Body of pancreas (tissue), 4 donors: ENCODE data around the gene STAU1. TPM values are rescaled to one million over a fixed set of nuclear protein-coding genes. Genes with fewer than 3 reads are reported as not detected.

Source experiments
- ATAC-seq: fragments of 150-250 bp; one replicate; pipeline ENCODE4 v1.9.1; 2016
- DNase-seq, 4 donors: peaks; one replicate each; pipeline ENCODE4 v3.0.0-alpha.2; 2019
- H3K27ac ChIP-seq, 4 donors: fragments of 200-600 bp; sonication (generic); 1 replicate in 3 of 4; 2 replicates in 1 of 4; pipeline versions ENCODE4 v1.5.1 to v1.6.1; 2016 to 2019; ENCODE audit warnings: mild to moderate bottlenecking in 1 of 4, mixed read lengths in 1 of 4, moderate library complexity in 1 of 4
- H3K27me3 ChIP-seq, 2 donors: fragments of 200-600 bp; sonication (generic); one replicate each; pipeline ENCODE4 v1.6.0; 2016; ENCODE audit warnings: mild to moderate bottlenecking in 1 of 2
- H3K36me3 ChIP-seq, 2 donors: fragments of 200-600 bp; sonication (generic); replicated peaks in 1 of 2; 2 replicates each; pipeline ENCODE4 v1.5.1; 2016; ENCODE audit warnings: low read depth in 2 of 2; ENCODE audit not compliant: insufficient read depth in 1 of 2
- H3K4me1 ChIP-seq: fragments of 200-600 bp; sonication (generic); one replicate; pipeline ENCODE4 v1.6.0; 2016
- H3K4me3 ChIP-seq, 2 donors: fragments of 200-600 bp; sonication (generic); 1 replicate in 1 of 2; 2 replicates in 1 of 2; pipeline ENCODE4 v1.5.1; 2016 to 2019
- H3K9me3 ChIP-seq, 3 donors: fragments of 200-600 bp; sonication (generic); 1 replicate in 2 of 3; 2 replicates in 1 of 3; pipeline ENCODE4 v1.5.1; 2016
- CTCF ChIP-seq, 7 experiments: fragments of 450-650 bp in 4 of 7; fragments of 200-600 bp in 3 of 7; sonication (generic) in 3 of 7; IDR thresholded peaks; one replicate each; pipeline ENCODE4 v1.5.1; 2016 to 2019; ENCODE audit warnings: antibody characterized with exemption in 7 of 7
- POLR2A ChIP-seq, 3 donors: fragments of 450-650 bp; IDR thresholded peaks; one replicate each; pipeline ENCODE4 v1.6.1; 2016; ENCODE audit warnings: antibody characterized with exemption in 3 of 3, mild to moderate bottlenecking in 2 of 3
- WGBS, 2 donors: methylation state at CpG; one replicate each; pipeline ENCODE4 v1.1.5; 2017; 5-methylcytosine and 5-hydroxymethylcytosine counted together
- intact Hi-C: fragments of 100-400 bp; cut with DNase I; formaldehyde crosslinking; loops from one replicate; pipeline ENCODE4 v1.15.1; 2023
- total RNA-seq, 2 donors: library from RNA; depleted of rRNA; stranded (reverse); fragments of >200 nt; gene quantifications; one replicate each; pipeline ENCODE4 v1.1.0, GENCODE V29; 2016

The STAU1 gene
- total RNA-seq, 2 donors from 2014 or later, result 50.4 to 78.3 TPM

- no peak for TF ChIP-seq POLR2A (IDR thresholded peaks at IDR 0.05)
- no peak for TF ChIP-seq CTCF (IDR thresholded peaks at IDR 0.05)
- Histone ChIP-seq H3K27ac (no peak overlapping the region), H3K27me3 (no peaks in the 10 kb centered on the region), H3K4me3 (no peak overlapping the region), H3K36me3 (no peaks in the 10 kb centered on the region), H3K4me1 (peaks cover 9% of the 10 kb centered on the region), H3K9me3 (no peaks in the 10 kb centered on the region)
- no peak for ATAC-seq
- 77 to 88% methylated on average over 6 of the region's 6 CpGs for WGBS, 2 donors
- DNase-seq, result no peak
- intact Hi-C loops, result no loop called here
Measured at GRCh38 chr20:49161428-49162152, 26.5 kb downstream of the STAU1 start.

GRCh38 chr20:49160057-49160929 is 27.8 kb downstream of the STAU1 start:
- DNase-seq (no peak), ATAC-seq (no peak)
- TF ChIP-seq CTCF (IDR thresholded peaks at IDR 0.05), result no peak
- no peak for TF ChIP-seq POLR2A (IDR thresholded peaks at IDR 0.05)
- no peaks in the 10 kb centered on the region for H3K9me3 ChIP-seq
- no peak overlapping the region for H3K4me3 ChIP-seq
- peaks cover 5% of the 10 kb centered on the region for H3K4me1 ChIP-seq
- H3K27ac ChIP-seq, result no peak overlapping the region
- intact Hi-C loops, result no loop called here
- no peaks in the 10 kb centered on the region for H3K36me3 ChIP-seq
- H3K27me3 ChIP-seq, result no peaks in the 10 kb centered on the region
- 59 to 64% methylated on average over 9 of the region's 9 CpGs for whole genome bisulfite sequencing, 2 donors

- peaks cover 0 to 2% of the 10 kb centered on the region in 2 donors for H3K36me3 ChIP-seq
- H3K4me1 ChIP-seq, result peaks cover 10% of the 10 kb centered on the region
- no peaks in the 10 kb centered on the region for H3K9me3 ChIP-seq
- H3K27ac ChIP-seq, result no peak overlapping the region
- 93 to 100% methylated on average over 2 of the region's 2 CpGs for WGBS, 2 donors
- ATAC-seq, result no peak
- H3K27me3 ChIP-seq, result no peaks in the 10 kb centered on the region
- no peak overlapping the region for H3K4me3 ChIP-seq
- TF ChIP-seq POLR2A (IDR thresholded peaks at IDR 0.05) (no peak), CTCF (IDR thresholded peaks at IDR 0.05) (no peak)
- intact Hi-C loops, result no loop called here
- no peak for DNase-seq
Measured at GRCh38 chr20:49157146-49157545, 31.0 kb downstream of the STAU1 start.

GRCh38 chr20:49156481-49156880 is 31.7 kb downstream of the STAU1 start:
- DNase-seq (no peak), ATAC-seq (no peak)
- H3K36me3 ChIP-seq, result peaks cover 0 to 2% of the 10 kb centered on the region in 2 donors
- H3K4me3 ChIP-seq, result no peak overlapping the region
- TF ChIP-seq CTCF (IDR thresholded peaks at IDR 0.05) (no peak), POLR2A (IDR thresholded peaks at IDR 0.05) (no peak)
- WGBS, 2 donors, result 80 to 90% methylated on average over 1 of the region's 1 CpG
- H3K4me1 ChIP-seq, result peaks cover 10% of the 10 kb centered on the region
- no peak overlapping the region for H3K27ac ChIP-seq
- H3K9me3 ChIP-seq, result no peaks in the 10 kb centered on the region
- intact Hi-C loops, result no loop called here
- no peaks in the 10 kb centered on the region for H3K27me3 ChIP-seq
